GM12873 (cell line): ENCODE results near the gene DDT.

Source experiments
- TF ChIP-seq, protein P1 (sequence below): IDR thresholded peaks from 2 replicates; pipeline ENCODE4 v1.5.1; 2012; ENCODE audit warnings: low read depth, mild to moderate bottlenecking, moderate library complexity, low read length, control low read depth; ENCODE audit not compliant: insufficient read depth; ENCODE audit errors: missing control alignments

The DDT gene

DNA sequence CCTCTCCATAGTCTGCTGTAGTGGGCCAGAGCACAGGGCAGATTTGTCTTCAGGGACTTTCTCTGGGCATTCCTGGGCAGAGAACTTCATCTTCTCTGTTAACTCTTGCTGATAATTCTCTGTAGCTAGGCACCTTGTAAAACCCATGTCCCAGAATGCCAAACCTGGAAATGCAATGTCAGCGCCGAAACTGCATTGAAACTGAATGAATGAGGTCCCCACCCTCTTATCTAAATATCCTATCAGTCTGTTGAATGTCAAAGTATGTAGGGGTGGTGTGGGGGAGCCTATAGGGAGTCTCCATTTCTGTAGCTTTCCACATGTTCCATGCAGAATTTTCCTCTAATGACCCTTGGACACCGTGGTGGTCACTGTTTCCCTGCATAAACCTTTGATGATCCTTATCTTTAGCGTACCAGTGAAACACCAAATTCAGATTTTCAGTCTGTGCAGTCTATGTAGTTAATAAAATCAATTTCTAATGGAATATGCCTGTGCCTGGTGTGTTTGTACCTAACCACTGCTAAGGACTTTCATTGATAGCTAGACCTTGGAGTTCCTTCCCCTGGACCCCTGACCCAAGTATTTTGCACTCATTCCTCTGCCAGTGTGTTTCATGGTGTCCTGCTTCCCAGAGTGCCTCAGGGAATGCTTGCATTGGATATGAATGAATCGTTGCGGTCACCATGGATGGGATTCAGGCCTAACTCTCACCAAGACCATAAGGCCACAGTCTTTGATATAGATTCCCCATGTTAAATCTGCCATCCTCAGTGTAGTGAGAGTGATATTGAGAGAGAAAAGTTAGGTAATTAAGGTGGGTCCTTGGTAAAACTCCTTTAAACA, 34.4 kb upstream of the DDT start:
- TF ChIP-seq, protein P1, sequence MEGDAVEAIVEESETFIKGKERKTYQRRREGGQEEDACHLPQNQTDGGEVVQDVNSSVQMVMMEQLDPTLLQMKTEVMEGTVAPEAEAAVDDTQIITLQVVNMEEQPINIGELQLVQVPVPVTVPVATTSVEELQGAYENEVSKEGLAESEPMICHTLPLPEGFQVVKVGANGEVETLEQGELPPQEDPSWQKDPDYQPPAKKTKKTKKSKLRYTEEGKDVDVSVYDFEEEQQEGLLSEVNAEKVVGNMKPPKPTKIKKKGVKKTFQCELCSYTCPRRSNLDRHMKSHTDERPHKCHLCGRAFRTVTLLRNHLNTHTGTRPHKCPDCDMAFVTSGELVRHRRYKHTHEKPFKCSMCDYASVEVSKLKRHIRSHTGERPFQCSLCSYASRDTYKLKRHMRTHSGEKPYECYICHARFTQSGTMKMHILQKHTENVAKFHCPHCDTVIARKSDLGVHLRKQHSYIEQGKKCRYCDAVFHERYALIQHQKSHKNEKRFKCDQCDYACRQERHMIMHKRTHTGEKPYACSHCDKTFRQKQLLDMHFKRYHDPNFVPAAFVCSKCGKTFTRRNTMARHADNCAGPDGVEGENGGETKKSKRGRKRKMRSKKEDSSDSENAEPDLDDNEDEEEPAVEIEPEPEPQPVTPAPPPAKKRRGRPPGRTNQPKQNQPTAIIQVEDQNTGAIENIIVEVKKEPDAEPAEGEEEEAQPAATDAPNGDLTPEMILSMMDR: no peak

- TF ChIP-seq, protein P1: no peak
Measured at GRCh38 chr22:24008022-24008283, 33.7 kb upstream of the DDT start.

DNA sequence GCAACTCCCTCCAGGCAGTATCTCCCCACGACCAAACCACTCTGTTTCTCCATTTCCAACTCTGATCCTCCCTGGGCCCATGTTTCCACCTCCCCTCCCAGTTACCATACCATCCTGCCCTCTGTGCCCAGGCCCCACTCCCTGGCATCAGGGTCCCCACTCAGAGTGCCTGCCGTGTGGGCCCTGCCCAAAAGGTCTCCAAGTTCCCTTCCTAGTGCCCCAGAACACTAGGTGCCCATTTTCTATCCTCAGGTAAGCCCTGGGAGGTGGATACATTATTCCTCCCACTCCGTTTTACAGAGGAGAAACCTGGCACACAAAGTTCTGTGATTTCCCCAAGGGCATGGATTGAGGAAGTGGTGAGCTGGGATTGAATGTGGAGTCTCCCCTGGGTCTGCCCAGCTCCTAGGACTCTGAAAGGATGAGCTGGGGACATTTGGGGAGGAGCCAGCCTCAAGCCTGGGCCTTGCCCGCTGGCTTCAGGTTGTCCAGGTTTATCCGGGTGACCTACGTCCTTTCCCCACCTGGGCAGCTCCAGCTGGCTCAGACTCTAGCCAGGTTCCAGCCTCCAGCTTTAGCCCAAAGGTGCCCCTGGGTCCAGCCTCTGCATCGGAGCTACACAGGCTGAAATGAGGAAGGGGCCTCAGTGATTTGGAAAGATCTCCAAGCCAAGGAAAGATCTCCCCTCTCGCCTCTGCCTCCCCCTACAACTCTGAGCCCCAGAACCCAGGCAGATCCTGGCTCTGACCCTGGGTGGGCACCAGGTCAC, 33.2 kb upstream of the DDT start:
- TF ChIP-seq, protein P1: no peak

DNA sequence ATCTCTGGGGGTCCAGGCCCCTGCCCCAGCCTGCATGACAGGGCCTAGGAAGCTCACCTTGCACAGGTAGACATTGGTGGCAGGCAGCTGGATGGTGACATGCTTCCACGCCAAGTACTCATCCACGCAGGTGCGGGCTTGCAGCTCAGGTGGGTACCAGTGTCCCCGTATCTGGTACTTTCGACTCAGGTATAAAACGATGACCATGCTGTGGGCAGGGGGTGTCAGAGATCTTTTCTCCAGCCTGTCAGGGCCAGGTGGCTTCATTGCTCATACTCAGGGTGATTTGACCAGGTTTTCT, 32.6 kb upstream of the DDT start:
- TF ChIP-seq, protein P1: no peak

DNA sequence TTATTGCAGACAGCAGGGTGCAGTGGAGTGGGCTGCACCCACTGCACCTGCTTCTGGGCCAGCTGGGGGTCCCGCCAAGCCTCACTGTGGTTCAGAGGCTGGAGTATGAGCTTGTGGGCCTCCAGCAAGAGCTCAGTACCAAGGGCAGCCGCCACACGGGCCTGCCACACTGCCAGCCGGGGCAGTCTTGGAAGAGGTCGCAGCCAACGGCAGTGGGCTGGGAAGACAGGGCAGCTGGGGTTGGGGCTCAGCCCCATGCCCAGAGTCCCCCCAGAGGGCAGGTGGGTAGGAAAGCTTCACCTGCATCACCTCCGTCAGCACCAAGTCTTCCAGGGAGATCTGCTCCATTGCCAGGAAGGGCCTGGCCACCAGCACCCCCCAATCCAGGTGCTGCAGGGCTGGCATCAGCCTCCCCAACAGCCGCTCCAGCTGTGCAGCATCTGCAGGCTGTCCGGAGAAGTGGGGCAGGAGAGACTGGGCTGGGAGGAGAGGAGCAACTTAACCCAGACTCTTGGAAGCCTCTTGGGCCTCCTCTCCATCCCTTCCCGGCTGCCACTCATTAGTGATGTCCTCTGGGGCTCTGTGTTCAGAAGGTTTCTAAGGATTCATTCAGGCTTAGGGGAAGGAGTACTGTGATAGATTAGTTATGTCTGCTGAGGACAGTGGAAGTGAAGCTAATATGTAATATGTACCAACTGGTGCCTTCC, 32.1 kb upstream of the DDT start:
- TF ChIP-seq, protein P1: no peak

- TF ChIP-seq, protein P1: no peak
Measured at GRCh38 chr22:24005201-24005600, 31.0 kb upstream of the DDT start, which contains the start of gene GSTT4. GSTT4 (minus strand) TSS chr22:24005453; CDS start chr22:24005356, 97 bp downstream.

DNA sequence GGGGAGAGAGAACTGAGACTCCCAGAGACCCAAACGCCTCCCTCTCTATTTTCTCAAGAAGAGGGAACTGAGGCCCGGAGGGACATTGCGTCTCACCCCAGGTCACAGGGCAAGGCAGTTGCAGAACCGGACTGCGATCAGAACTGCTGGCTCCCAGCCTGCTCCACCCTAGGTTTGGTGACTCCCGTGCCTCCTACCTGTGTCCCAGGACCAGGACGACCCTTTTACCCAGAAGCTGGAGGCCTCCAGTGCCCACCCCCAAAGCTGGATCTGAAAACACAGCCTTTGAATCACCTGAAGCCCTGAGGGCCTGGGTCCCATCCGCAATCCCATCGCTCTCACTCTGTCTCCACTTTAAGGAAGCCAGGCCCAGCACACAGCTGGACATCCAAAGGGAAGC, 29.6 kb upstream of the DDT start:
- TF ChIP-seq, protein P1: no peak
